Mammary epithelial cell (primary cell): Measurements from ENCODE around the gene CCL8.

Experiments
- EZH2 ChIP-seq: IDR thresholded peaks from 2 replicates; pipeline ENCODE4 v1.6.1; 2012; ENCODE audit warnings: low read length, inconsistent platforms, borderline replicate concordance
- TF ChIP-seq, protein P1 (sequence below), 2 donors: IDR thresholded peaks in 1 of 2; conservative IDR thresholded peaks in 1 of 2; 2 replicates each; pipeline ENCODE4 v1.5.1; 2011 to 2012; ENCODE audit warnings: inconsistent platforms in 2 of 2, low read length in 2 of 2, mild to moderate bottlenecking in 2 of 2, control low read depth in 1 of 2, low read depth in 1 of 2; ENCODE audit not compliant: insufficient read depth in 1 of 2; ENCODE audit errors: extremely low read depth in 1 of 2

DNA sequence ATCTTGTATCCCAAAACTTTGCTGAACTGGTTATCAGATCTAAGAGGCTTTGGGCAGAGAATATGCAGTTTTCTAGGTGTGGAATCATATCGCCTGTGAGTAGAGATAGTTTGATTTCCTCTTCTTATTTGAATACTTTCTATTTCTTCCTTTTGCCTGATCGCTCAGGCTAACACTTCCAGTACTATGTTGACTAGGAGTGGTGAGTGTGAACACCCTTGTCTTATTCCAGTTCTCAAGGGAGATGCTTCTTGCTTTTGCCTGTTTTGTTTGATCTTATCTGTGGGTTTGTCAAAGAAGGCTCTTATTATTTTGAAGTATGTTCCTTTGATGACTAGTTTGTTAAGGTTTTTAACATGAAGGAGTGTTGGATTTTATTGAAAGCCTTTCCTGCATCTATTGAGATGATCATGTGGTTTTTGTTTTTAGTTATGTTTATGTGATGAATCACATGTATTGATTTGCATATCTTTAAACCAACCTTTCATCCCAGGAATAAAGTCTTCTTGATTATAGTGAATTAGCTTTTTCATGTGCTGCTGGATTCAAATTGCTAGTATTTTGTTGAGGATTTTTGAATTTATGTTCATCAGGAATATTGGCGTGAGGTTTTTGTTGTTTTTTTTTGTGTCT lies 20.0 kb downstream of the CCL8 start:
- no peak for TF ChIP-seq EZH2
- TF ChIP-seq, protein P1, sequence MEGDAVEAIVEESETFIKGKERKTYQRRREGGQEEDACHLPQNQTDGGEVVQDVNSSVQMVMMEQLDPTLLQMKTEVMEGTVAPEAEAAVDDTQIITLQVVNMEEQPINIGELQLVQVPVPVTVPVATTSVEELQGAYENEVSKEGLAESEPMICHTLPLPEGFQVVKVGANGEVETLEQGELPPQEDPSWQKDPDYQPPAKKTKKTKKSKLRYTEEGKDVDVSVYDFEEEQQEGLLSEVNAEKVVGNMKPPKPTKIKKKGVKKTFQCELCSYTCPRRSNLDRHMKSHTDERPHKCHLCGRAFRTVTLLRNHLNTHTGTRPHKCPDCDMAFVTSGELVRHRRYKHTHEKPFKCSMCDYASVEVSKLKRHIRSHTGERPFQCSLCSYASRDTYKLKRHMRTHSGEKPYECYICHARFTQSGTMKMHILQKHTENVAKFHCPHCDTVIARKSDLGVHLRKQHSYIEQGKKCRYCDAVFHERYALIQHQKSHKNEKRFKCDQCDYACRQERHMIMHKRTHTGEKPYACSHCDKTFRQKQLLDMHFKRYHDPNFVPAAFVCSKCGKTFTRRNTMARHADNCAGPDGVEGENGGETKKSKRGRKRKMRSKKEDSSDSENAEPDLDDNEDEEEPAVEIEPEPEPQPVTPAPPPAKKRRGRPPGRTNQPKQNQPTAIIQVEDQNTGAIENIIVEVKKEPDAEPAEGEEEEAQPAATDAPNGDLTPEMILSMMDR (conservative IDR thresholded peaks at IDR 0.05 in 1 of 2, IDR thresholded peaks at IDR 0.05 in 1 of 2; ENCODE audit: extremely low read depth in 1 of 2, insufficient read depth in 1 of 2, low read depth in 1 of 2, low read length in 2 of 2), result no peak
